HG03565 (cell line): ENCODE measurements around the gene MYO1D.
A peak's percentile ranks its signal among the peaks of the same experiment; 100 is the strongest.
"Not testable (repeated sequence)": the region's sequence is repeated elsewhere in the genome, so short reads cannot be mapped to it uniquely, and the experiment has no call there.

ENCODE experiments used
- ATAC-seq: cut with Tn5 transposase; IDR thresholded peaks from one replicate; pipeline ENCODE4 v1.9.1; 2021; ENCODE audit warnings: mild to moderate bottlenecking, moderate library complexity; ENCODE audit not compliant: unreplicated experiment

Gene MYO1D

DNA sequence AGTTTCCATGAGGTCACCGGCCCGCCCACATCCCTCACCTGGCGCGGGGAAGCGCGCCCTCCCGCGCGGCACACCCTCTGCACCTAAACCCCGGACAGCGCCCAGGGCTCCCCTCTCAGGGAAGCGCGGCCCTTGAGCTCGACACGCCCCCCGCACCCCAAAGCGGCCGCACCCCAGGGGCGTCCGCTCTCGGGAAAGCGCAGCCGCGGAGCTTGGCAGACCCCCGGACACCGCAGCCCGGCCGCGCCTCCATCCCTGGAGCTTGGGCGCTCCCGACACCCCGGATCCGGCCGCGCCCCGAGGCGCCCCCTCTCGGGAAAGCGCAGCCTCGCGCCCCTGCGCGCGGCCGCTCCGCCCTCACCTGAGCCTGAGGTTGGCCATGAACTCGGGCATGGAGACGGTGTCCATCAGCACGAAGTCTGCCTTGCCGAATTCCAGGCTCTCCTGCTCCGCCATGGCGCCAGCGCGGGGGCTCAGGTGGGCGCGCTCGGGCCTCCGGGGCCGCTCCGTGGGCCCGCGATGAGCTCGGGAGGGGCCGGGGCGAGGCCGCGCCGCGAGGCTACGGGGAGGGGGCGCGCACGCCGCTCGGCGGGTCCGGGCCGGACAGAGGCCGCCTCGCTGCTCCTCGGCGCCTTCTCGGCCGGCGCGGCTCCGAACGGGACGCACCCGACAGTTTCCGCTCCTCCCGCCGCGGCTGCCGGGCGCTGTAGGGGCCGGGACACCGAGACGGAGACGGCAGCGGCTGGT is at the start of gene MYO1D:
TSS of gene MYO1D (minus strand) at position 708 of the 747 bp plus-strand sequence. CDS start at position 456, 252 bp downstream.
- ATAC-seq = peak; percentile 36

DNA sequence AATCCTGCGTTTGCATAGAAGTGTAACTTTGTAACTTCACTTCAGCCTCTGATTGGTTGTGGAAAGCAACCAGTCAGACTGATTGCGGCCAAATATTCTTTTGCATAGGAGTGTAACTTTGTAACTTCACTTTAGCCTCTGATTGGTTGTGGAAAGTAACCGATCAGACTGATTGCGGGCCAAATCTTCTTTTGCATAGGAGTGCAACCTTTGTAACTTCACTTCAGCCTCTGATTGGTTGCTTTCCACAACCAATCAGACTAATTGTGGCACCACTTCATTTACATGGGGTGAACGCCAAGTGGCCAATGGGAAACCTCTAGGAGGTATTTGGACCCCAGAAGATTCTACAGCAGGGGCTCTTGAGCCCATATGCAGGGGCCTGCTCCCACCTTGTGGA is 49.3 kb upstream of the MYO1D start:
- ATAC-seq = no peak

DNA sequence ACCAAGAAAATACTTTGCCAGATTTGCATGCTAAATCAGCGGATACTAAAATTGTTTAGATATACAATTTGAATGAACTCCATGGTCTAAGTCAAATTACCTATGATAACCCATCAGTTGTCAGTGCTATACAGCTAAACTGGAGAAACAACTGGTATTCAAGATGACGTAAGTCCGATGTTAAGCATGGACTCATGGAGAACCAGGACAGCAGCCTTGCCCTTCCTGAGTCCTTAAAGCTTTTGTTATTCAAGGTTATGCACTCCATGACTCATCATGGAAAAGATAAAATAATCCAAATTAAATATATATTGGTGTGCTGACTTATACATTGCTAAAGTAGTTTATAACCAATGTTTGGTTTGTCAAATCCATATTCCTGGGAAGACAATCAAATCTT is 47.0 kb upstream of the MYO1D start:
- not testable (repeated sequence) for ATAC-seq

DNA sequence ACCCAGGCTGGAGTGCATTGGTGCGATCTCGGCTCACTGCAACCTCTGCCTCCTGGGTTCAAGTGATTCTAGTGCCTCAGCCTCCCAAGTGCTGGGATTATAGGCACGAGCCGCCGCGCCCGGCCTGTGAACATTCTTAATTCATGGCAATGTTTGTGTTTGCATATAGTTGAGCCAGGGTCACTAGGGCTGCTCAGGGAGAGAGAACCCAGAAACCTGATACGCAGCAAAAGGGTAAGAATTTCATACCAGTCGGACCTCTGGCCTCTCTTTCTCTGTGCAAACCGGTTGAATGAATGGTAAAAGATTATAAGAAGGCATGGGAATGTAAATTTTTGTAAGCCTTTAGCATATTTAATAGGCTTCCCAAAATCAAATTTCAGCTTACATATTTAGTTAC is 44.1 kb upstream of the MYO1D start:
- no peak for ATAC-seq

DNA sequence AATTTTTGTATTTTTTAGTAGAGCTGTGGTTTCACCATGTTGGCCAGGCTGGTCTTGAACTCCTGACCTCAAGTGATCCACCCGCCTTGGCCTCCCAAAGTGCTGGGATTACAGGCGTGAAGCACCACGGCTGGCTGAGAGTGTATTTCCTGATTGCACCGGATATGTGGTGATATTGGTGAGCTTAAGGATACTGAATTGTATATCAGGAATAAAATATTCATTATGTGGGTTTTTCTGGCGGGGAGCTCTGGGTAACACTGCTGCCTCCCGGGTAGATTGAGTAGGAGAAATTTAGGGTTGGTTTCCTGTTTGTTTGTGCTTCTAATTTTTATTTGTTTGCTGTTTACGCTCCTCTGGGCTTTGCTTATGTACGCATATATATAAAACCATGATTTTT is 43.4 kb upstream of the MYO1D start:
- ATAC-seq = no peak

DNA sequence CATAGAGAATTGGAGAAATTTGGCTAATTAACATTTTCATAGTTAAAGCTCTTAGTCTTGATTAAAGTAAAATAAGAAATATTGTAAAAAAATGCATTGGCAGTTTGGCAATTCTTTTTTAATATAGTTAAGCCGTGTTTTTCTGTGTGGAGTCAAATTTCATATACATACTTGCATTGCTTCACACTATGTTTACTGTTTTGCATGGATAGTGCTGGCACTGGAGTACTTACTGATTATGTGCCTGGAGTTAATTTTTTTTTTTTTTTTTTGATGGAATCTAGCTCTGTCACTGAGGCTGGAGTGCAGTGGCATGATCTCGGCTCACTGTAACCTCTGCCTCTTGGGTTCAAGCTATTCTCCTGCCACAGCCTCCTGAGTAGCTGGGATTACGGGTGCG is 43.0 kb upstream of the MYO1D start:
- not testable (repeated sequence) for ATAC-seq

DNA sequence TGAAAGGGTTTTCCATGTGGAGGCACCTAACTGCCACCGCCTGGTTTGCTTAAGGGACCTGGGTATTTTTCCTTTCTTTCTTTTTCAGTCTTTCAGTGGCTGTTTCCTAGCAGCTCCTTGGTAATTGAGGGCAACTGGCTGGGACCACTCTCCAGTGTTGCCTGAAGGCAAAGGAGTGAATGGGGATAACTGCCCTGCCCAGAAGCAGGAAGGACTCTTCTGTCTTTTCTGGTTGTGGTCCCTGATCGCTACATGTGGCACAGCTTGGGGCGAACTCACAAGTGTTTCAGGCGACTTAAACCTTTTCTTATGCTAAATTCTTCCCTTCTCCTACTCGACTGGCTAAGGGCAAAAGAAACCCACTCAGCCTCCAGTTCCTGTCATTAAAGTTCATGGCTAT is 40.9 kb upstream of the MYO1D start:
- no peak for ATAC-seq

DNA sequence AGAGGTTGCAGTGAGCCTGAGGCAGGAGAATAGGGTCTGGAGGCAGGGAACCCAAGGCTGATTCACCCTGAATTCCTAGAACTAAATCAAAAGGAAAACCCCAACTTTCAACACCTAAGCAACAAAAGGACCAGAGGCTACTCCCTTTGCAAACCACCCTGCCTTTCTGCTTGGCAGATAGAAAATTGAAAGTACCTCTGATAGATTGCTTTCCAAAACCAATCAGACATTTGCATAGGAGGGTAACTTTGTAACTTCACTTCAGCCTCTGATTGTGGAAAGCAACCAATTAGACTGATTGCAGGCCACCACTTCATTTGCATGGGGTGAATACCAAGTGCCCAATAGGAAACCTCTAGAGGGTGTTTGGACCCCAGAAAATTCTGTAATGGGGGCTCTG is 40.2 kb upstream of the MYO1D start:
- no peak for ATAC-seq

DNA sequence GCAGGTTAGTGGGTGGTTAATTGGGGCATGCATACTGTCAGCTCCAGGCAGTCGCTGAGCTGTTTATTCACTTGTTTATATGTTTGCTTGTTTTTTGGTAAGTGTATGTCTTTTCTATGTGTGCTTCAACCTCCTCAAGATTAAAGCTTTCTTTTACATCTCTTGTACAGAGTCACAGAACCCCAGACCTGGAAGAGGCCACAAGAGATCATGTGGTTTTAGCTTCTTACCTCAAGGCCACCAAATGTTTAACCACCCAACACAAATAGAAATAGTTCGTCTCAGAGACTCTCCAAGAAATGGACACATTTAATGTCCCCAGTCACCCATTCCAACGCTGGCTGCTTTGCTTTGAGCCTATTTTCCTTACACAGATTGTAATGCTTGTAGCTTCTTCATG is 39.2 kb upstream of the MYO1D start:
- ATAC-seq = no peak

DNA sequence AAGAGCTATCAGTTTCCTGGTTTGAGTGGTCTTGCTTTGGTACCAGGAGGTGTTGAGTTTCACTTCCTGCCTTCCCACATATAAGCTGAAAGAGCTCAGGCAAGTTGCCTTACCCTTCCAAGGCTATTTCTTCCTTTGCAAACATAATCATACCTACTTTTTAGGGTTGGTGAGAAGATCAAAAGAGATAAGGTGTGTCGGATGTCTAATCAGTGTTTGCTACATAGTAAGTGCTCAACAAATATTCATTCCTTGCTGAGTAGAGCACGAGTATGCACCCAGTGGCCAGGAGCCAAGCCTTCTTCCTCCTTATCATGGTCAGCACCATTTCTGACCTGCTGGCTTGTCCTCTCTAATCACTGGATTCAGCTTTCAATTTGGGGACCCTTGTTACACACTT is 38.3 kb upstream of the MYO1D start:
- no peak for ATAC-seq

DNA sequence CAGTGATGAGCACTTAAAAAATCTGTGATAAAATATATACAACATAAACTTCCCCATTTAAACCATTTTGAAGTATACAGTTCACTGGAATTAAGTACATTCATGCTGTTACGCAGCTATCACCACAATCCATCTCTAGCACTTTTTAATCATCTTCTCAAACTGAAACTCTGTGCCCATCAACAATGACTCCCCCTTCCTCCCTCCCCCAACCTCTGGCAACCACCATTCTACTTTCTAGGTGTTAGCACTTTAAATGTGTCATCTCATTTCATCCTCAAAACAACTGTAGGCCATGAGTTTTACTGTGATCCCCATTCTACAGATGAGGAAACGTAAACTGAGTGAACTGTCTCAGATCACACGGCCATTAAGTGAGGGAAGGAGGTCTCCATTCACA is 37.3 kb upstream of the MYO1D start:
- ATAC-seq = no peak

DNA sequence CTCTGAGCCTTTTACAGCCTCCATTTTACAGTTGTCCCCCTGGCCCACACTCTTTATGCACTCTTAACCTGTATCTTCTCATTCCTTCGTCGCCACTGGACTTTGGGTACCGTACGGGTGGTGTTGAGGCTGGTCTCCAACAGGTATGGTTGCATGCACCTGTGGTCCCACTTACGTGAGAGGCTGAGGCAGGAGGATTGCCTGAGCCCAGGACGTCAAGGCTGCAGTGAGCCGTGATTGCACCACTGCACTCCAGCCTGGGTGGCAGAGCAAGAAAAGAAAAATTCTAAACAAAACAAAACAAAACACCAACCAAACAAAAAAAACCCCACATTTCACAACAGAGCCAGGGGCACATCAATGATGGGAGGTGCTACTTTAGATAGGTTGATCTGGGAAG is 36.7 kb upstream of the MYO1D start:
- ATAC-seq = no peak

DNA sequence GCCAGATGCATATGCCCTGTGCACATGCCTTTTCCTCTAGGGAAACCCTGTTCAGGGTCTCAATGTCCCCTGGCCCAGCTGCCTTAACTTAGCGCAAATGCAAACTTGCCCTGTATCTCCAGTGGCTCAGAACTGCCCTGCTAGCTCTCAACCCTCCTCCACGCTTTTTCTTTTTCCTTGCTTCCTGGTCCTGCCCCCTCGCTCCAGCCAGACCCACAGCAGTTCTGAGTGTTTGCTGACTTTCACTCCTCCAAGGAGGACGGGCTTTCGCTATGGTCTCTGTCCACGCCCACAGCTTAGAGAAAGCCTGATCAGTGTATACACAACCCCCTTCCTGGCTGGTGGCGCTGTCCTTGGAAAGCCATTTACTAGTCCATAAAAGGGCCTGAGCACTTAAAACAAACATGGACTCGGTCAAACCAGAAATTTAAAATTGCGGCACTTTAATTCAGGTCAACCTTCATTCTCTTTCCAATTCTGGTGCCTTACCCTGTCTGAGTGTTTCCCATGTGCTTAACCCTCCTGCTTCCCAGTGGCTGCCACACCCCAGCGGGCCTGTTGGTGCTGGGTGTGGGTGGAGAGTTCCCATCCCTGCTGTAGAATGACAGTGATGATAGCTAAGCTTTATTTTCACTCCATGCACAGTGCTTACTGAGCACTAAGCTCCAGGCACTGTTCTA is 35.4 kb upstream of the MYO1D start:
- no peak for ATAC-seq

DNA sequence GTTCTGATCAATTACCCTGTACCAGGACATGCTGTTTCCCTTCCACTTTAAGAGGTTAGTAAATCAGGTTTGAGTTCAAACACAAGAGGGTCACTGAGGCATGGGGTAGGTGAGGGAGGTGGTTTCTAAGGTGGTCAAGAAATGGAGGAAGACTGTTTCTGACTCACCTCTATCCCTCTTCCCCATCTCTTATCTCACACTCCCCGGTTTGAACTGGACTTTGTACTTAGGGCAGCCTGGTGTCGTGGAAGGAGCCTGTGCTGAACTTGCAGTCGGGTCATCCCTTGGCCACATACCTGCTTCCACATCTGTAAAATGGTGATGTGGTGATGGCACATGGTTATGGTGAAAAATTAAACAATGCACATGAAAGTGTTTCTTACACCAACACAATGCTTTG is 33.8 kb upstream of the MYO1D start:
- ATAC-seq = no peak

DNA sequence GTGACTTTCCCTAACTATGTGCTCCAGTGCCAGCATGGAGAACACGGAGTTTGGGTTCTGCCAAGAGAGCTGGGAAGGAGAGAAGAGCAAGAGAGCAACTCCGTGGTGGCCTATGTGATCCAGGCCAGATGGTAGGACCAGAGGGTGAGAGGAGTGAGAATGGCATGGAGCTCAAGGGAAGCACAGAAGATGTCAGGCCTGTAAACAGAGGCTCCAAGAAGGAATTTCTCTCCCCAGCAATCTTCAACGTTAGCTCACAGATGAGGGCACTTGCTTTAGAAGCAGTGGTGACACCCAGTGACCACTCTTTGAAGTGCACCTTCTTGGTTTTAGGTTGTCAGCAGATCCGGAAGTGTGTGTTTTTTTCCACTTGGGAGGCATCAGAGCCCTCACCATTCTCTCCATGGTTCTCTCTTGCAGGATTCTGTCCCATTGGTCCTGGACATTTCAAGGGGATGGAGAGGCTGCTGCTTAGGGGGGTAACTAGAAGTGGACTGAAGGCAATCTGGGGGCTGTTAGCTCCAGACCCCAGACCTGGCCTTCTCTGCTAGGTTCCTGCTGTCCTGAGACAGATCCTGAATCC is 33.0 kb upstream of the MYO1D start:
- ATAC-seq = peak; percentile 53

DNA sequence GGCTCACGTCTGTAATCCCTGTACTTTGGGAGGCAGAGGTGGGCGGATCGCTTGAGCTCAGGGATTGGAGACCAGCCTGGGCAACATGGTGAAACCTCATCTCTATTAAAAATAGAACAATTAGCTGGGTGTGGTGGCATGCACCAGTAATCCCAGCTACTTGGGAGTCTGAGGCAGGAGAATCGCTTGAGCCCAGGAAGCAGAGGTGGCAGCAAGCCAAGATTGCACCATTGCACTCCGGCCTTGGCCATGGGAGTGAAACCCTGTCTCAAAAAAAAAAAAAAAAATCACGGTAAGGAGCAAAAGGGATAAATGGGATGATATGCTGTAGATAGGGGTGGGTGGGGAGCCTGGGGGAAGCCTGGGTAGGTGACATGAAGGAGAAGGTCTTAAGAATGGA is 30.7 kb upstream of the MYO1D start:
- ATAC-seq = no peak

DNA sequence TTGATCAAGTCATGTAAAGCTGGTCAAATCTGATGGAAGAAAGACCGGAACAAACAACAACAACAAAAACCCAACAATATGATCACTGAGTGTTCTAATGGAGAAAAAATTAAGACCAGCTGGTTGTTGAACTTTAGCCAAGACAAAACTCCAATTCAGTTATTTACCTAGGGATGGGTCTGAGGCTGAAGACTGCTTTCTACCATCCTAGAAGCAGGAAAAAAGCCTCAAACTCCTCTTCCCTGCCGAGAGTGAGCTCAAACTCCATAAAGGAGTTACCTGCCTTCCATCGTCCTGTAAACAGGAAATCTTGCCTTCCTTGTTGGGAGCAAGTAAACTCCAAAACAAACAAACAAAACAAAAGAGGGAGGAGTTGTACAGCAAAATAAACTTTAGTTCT is 28.0 kb upstream of the MYO1D start:
- no peak for ATAC-seq

DNA sequence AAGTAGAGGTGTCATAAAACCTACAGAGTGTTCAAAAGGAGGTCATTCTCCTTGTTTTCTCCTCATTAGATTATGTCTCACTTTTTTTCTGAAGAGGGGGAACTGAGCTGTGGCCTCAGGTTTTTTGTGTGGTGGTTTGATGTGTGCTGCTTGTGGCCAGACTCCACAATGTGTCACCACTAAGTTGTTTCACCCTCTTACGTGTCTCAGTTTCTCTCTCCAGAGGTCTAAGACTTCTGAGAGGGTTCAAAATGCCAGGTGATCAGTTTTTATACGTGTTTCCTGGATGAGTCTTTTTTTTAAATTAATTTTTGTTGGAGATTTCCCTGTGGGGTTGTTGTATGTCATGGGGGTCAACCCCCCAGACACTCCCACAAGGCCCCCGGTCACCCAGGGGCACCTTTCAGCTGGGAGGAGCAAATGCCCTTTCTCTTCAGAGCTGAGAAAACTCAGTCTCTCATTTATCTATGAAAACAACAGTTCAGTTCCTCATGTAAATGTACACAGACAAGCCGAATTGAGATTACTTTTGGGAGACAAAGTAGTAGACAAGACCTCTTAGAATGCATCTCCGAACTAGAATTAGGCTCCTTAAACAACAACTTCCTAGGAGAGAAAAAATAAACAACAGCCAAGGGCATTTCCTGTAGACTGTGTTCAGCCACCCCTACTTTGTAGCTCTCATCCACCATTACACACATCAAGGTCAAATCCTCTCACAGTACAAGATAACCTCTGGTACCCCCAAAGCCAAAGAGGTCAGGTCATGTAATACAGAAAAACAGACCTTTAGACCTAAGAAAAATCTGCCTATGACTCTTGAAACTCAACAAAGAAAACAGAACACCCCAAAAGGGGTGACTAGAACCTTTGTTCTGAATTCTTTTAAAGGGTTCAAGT is 27.1 kb upstream of the MYO1D start:
- ATAC-seq = no peak

DNA sequence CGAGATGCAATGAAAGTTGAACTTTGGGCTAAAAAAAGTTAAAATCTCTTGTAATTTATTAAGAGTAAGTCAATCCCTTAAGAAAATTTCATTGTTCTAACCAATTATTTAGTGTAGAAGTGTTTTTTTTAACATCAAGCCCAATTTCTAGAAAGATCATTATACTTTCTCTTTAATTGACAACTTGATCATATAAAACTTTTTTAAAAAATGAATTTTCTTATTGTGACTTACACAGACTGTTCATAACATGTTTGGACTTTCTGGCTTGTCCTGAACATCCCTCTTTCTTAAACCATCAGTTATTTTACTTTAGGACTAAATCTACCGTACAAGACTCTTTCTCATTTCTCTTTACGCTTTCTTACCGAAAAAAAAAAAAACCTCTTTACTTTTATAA is 24.8 kb upstream of the MYO1D start:
- ATAC-seq = no peak

DNA sequence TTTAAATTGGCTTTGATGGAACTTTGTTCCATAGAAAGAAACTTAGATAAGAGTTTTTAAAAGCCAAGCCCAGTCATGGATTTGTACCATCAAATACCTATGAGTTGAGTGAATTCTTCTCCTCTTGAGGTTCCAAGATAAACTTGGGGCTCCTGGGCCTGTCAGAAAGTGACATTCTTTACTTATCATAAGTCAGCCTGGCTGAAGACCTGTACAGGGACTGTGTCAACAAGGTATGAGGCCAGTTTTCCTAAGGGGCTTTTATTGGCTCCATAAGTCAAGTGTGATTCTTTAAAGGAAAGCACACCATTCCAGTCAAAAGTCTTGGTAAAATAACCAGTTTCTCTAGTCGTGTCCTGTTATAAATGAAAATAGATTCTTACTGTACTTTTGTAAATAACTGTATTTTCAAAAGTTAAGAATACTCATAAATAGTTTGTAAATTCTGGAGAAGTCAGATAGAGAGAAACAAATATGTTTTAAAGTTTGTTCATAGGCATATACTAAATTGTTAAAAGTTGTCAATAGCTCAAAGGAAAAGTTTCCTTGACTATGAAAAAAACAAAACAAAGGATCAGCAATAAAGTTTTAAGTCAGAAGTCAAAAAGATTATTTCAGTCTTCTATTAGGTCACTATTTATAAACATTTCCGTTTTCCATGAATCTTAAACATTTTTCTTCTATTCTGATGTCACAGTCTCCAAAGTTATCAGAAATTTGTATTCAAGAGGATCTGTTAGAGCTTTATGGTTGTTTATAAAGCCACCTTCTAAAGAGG is 22.5 kb upstream of the MYO1D start:
- no peak for ATAC-seq
